ENCODE data around the gene ALPL.

DNA sequence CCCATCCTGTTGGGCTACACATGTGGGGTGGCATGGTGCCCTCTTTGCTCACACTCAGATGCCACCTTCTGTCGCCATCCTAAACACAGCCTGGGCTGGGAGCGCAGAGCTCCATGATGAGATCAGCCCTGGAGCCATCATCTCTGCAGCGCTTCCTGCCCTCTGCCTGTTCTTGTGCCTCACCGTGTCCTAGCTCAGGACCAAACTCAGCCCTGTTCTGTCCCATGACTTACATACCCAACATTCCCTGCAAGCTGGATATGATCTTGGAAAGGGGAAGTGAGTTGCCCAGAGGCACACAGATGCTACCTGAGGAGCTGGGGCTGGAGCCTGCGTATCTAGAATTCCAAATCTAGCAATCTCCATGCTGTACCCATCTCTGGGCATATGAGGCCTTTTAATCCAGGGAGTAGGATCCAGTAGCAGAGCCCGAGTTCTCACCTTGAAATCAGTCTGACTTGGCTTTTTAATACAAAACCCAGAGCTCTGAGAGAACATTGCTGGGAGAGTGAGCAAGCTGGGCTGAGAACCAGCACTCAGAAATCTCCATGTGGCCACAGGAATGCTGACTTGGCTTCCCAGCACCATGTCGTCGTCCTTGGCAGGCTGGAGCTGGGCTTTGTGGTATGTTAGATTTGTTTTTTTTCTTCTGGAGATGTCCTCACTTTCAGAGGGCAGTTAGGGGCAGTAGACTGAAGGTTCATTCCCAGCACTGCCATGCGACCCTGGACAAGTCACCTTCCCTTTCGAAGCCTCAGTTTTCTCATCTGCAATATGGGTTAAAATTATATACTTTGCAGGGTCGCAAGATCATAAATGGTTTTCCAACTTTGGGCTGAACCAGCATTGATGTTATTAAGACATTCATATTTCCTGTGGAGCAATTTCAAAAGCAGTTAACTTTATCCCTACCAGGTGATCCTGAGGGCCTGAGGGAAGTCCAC lies 2.6 kb downstream of the ALPL start:
- TF ChIP-seq, protein P1, sequence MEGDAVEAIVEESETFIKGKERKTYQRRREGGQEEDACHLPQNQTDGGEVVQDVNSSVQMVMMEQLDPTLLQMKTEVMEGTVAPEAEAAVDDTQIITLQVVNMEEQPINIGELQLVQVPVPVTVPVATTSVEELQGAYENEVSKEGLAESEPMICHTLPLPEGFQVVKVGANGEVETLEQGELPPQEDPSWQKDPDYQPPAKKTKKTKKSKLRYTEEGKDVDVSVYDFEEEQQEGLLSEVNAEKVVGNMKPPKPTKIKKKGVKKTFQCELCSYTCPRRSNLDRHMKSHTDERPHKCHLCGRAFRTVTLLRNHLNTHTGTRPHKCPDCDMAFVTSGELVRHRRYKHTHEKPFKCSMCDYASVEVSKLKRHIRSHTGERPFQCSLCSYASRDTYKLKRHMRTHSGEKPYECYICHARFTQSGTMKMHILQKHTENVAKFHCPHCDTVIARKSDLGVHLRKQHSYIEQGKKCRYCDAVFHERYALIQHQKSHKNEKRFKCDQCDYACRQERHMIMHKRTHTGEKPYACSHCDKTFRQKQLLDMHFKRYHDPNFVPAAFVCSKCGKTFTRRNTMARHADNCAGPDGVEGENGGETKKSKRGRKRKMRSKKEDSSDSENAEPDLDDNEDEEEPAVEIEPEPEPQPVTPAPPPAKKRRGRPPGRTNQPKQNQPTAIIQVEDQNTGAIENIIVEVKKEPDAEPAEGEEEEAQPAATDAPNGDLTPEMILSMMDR (conservative IDR thresholded peaks at IDR 0.05 in 1 of 2, IDR thresholded peaks at IDR 0.05 in 1 of 2; ENCODE audit: extremely low read depth in 1 of 2, insufficient read depth in 1 of 2, low read depth in 1 of 2, low read length in 2 of 2), result no peak
- no peak for TF ChIP-seq EZH2 (IDR thresholded peaks at IDR 0.05; ENCODE audit: borderline replicate concordance, low read length)

Measured in mammary epithelial cell (primary cell).